B cell (primary cell): Measurements from ENCODE around the gene IL1F10. TPM values are rescaled to one million over a fixed set of nuclear protein-coding genes. Genes with fewer than 3 reads are reported as not detected.

ENCODE experiments used
- ATAC-seq: fragments of 200-7000 bp; cut with Tn5 transposase; one replicate; pipeline ENCODE4 v1.10.0; 2021; ENCODE audit warnings: low read depth, mild to moderate bottlenecking, moderate number of reproducible peaks, moderate library complexity
- CTCF ChIA-PET: fragments of 350-600 bp; sonication (Branson Sonifier 250); formaldehyde crosslinking; loops from one replicate; lab custom pipeline; 2021; ENCODE audit warnings: antibody characterized with exemption, inconsistent platforms; lab: Charles Lee
- POLR2A ChIA-PET: fragments of 350-600 bp; sonication (Branson Sonifier 250); formaldehyde crosslinking; loops from one replicate; lab custom pipeline; 2021; ENCODE audit warnings: antibody characterized with exemption; lab: Charles Lee
- DNase-seq: peaks from one replicate; pipeline ENCODE4 v3.0.0; 2013
- H2AFZ ChIP-seq: 2 replicates; pipeline ENCODE4 v1.6.1; 2012; ENCODE audit warnings: mild to moderate bottlenecking, low read depth, low read length; ENCODE audit not compliant: insufficient read depth, poor library complexity, severe bottlenecking
- H3K27ac ChIP-seq, 2 donors: 1 replicate in 1 of 2; 2 replicates in 1 of 2; pipeline ENCODE4 v1.5.1; 2012 to 2013; ENCODE audit warnings: low read length in 2 of 2, mild to moderate bottlenecking in 2 of 2, moderate library complexity in 1 of 2
- H3K27me3 ChIP-seq, 4 experiments: fragments of 200-600 bp in 1 of 4; sonication (generic) in 1 of 4; replicated peaks in 1 of 4; 1 replicate in 2 of 4; 2 replicates in 2 of 4; pipeline versions ENCODE4 v1.6.1 to v1.7.0; 2013 to 2016; ENCODE audit warnings: low read length in 3 of 4, mild to moderate bottlenecking in 2 of 4, mixed read lengths in 1 of 4, moderate library complexity in 1 of 4; ENCODE audit not compliant: insufficient read depth in 4 of 4, control insufficient read depth in 3 of 4; ENCODE audit errors: control extremely low read depth in 1 of 4
- H3K36me3 ChIP-seq, 2 experiments: replicated peaks in 1 of 2; 1 replicate in 1 of 2; 2 replicates in 1 of 2; pipeline versions ENCODE4 v1.6.1 to v1.7.1; 2013; ENCODE audit warnings: low read length in 1 of 2; ENCODE audit not compliant: insufficient read depth in 2 of 2, control insufficient read depth in 1 of 2; ENCODE audit errors: control extremely low read depth in 1 of 2, extremely low read depth in 1 of 2
- H3K4me1 ChIP-seq, 2 donors: fragments of 200-600 bp in 1 of 2; sonication (generic) in 1 of 2; 1 replicate in 1 of 2; 2 replicates in 1 of 2; pipeline versions ENCODE4 v1.5.1 to v1.6.1; 2013 to 2017; ENCODE audit warnings: low read length in 2 of 2; ENCODE audit not compliant: control insufficient read depth in 2 of 2, insufficient read depth in 2 of 2
- H3K4me2 ChIP-seq: replicated peaks from 2 replicates; pipeline ENCODE3; 2012; ENCODE audit warnings: mild to moderate bottlenecking, low read depth, low read length; ENCODE audit not compliant: poor library complexity, severe bottlenecking
- H3K4me3 ChIP-seq, 5 experiments: fragments of 200-600 bp in 1 of 5; sonication (generic) in 1 of 5; 1 replicate in 3 of 5; 2 replicates in 2 of 5; pipeline versions ENCODE4 v1.5.1 to v1.7.0; 2011 to 2016; ENCODE audit warnings: low read length in 4 of 5, mild to moderate bottlenecking in 4 of 5, low read depth in 2 of 5, control low read depth in 1 of 5, moderate library complexity in 1 of 5; ENCODE audit not compliant: insufficient read depth in 1 of 5; ENCODE audit errors: control extremely low read depth in 1 of 5, extremely low read depth in 1 of 5
- H3K79me2 ChIP-seq: fragments of 200-600 bp; sonication (generic); one replicate; pipeline ENCODE4 v1.6.0; 2016; ENCODE audit warnings: low read length; ENCODE audit not compliant: control insufficient read depth, insufficient read depth
- H3K9ac ChIP-seq: fragments of 200-600 bp; sonication (generic); 2 replicates; pipeline ENCODE4 v1.6.1; 2017; ENCODE audit warnings: mild to moderate bottlenecking, low read length, moderate library complexity
- H3K9me3 ChIP-seq, 3 donors: one replicate each; pipeline versions ENCODE4 v1.6.1 to v1.7.1; 2013; ENCODE audit warnings: low read length in 2 of 3; ENCODE audit not compliant: control insufficient read depth in 2 of 3, insufficient read depth in 1 of 3; ENCODE audit errors: control extremely low read depth in 1 of 3
- H4K20me1 ChIP-seq: 2 replicates; pipeline ENCODE4 v1.6.0; 2012; ENCODE audit warnings: mild to moderate bottlenecking, low read length; ENCODE audit not compliant: insufficient read depth, control insufficient read depth, poor library complexity, severe bottlenecking
- H3K27ac Mint-ChIP-seq: one replicate; pipeline ENCODE4 v1.8.0; 2021; ENCODE audit warnings: mixed read lengths
- H3K27me3 Mint-ChIP-seq: one replicate; pipeline ENCODE4 v1.8.0; 2021; ENCODE audit warnings: mixed read lengths
- H3K4me1 Mint-ChIP-seq: one replicate; pipeline ENCODE4 v1.8.0; 2021; ENCODE audit warnings: mixed read lengths
- H3K4me3 Mint-ChIP-seq: one replicate; pipeline ENCODE4 v1.8.0; 2021; ENCODE audit warnings: mixed read lengths
- H3K9me3 Mint-ChIP-seq: one replicate; pipeline ENCODE4 v1.8.0; 2022; ENCODE audit warnings: mixed read lengths; ENCODE audit not compliant: insufficient read depth
- EZH2 ChIP-seq: IDR thresholded peaks from 2 replicates; pipeline ENCODE4 v1.6.1; 2012; ENCODE audit warnings: borderline replicate concordance, low read depth, mild to moderate bottlenecking, moderate library complexity, low read length; ENCODE audit not compliant: insufficient read depth, poor library complexity, severe bottlenecking
- WGBS: methylation state at CpG from one replicate; pipeline ENCODE4 v1.1.5; 2013; ENCODE audit warnings: missing lambda C conversion rate; ENCODE audit not compliant: insufficient coverage; 5-methylcytosine and 5-hydroxymethylcytosine counted together
- intact Hi-C: fragments of 100-400 bp; cut with micrococcal nuclease; formaldehyde crosslinking; loops from one replicate; pipeline ENCODE4 v1.10.0; 2022
- polyA plus RNA-seq: library from polyadenylated mRNA; depleted of rRNA; stranded (reverse); fragments of >200 nt; gene quantifications from 2 replicates; pipeline ENCODE4 v1.2.3, GENCODE V29; 2012
- total RNA-seq, 2 donors: library from RNA; stranded (reverse); fragments of 120-200 nt in 1 of 2; gene quantifications; 1 replicate in 1 of 2; 2 replicates in 1 of 2; pipeline versions ENCODE4 v1.2.3 to v1.2.4, GENCODE V29; 2013 to 2022
- TF ChIP-seq, protein P1 (sequence below): fragments of 200-600 bp; IDR thresholded peaks from one replicate; pipeline ENCODE4 v1.8.0; 2022; ENCODE audit warnings: antibody characterized with exemption, mild to moderate bottlenecking

Gene IL1F10
- total and polyA plus RNA-seq, 2 donors (not counting 1 experiment from before 2014, with no cell fraction given), result not detected

DNA sequence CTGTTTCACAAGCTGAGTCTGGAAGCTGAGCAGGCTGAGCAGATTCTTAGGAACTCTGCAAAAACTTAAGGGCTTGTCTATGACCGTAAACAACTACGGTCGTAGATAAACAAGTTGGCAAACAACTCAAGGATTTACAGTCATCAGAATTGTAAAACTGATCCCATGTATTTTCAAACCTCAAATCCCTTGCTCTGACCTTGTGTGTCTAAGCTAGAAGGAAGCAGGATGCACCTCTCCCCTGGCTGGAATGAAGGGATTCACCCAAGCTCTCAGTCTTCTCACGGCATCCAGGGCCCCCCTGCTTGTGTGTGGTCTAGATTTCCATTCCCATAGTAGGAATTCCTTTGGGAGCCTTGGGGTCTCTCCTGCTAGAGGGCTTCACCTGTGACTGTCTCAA lies 47.2 kb downstream of the IL1F10 start:
- Histone ChIP-seq H2AFZ (no peak overlapping the region), H3K36me3 (no peaks in the 10 kb centered on the region), H3K4me1 (peaks cover 25 to 27% of the 10 kb centered on the region in 2 donors), H3K9ac (no peak overlapping the region), H4K20me1 (no peaks in the 10 kb centered on the region), H3K4me2 (peak overlapping the region; percentile 65), H3K27me3 (peaks cover 0 to 3% (median 1%) of the 10 kb centered on the region in 4 experiments), H3K27ac (no peak overlapping the region), H3K9me3 (no peaks in the 10 kb centered on the region), H3K4me3 (no peak overlapping the region), H3K79me2 (no peaks in the 10 kb centered on the region)
- no peaks in the 10 kb centered on the region for H3K9me3 Mint-ChIP-seq
- DNase-seq, result no peak
- no peak overlapping the region for H3K4me3 Mint-ChIP-seq
- intact Hi-C loops, result no loop called here
- no peak for ATAC-seq
- POLR2A ChIA-PET, result no interaction called here
- CTCF ChIA-PET, result interaction anchor here (1.4 to 3.1 kb wide), 3 partner anchors 22 to 84 kb away, joined by 3 to 16 read pairs (median 5); no protein-coding TSS in a partner anchor
- WGBS, result 83% methylated on average over 1 of the region's 4 CpGs
- H3K27ac Mint-ChIP-seq, result no peak overlapping the region
- H3K27me3 Mint-ChIP-seq, result peaks cover 3% of the 10 kb centered on the region
- H3K4me1 Mint-ChIP-seq, result peaks cover 11% of the 10 kb centered on the region
- TF ChIP-seq, protein P1, sequence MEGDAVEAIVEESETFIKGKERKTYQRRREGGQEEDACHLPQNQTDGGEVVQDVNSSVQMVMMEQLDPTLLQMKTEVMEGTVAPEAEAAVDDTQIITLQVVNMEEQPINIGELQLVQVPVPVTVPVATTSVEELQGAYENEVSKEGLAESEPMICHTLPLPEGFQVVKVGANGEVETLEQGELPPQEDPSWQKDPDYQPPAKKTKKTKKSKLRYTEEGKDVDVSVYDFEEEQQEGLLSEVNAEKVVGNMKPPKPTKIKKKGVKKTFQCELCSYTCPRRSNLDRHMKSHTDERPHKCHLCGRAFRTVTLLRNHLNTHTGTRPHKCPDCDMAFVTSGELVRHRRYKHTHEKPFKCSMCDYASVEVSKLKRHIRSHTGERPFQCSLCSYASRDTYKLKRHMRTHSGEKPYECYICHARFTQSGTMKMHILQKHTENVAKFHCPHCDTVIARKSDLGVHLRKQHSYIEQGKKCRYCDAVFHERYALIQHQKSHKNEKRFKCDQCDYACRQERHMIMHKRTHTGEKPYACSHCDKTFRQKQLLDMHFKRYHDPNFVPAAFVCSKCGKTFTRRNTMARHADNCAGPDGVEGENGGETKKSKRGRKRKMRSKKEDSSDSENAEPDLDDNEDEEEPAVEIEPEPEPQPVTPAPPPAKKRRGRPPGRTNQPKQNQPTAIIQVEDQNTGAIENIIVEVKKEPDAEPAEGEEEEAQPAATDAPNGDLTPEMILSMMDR, result no peak
- TF ChIP-seq EZH2, result no peak

DNA sequence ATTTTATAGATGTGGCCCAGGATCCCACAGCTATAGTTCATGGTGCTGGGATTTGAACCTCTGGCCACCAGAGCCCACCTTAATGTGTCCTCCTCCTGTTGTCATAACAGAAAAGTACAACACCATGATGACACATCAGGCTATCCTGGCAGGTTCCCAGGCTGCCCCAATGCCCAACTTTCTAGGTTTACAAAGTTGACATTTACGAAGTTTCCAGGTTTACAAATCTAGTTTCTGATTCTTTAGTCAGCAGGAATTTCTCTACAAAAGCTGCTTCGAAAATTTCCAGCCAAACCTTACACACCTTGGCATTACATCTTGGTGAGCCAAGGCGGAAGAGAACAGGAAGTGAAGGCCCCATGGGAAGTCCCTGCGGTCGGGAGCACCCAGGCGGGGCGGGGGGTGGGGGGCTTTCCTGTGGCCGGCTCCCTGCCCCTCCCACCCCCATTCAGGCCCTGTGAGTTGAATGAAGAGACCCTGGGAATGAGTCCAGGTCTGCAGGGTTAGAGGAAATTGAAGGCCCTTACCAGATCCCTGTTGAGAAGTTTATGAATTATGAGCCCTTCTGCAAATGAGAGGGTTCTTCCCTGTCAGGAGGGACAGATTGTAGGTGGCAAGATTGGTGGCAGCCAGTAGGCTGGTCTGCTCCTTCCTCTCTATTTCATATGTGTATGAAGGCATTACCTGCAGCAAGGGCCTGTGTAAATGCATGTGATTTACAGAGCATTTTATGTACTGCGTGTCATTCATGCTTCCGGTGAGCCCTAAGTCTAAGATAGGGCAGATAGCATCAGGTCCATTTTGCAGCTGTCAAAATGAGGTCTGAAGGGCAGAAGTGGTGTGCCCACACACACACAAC lies 48.6 kb downstream of the IL1F10 start:
- DNase-seq, result peak; percentile 71

More for the DNA sequence above, 48.6 kb downstream of the IL1F10 start:
- H3K27me3 Mint-ChIP-seq, result no peaks in the 10 kb centered on the region
- Histone ChIP-seq H3K79me2 (no peaks in the 10 kb centered on the region), H3K27ac (no peak overlapping the region), H3K27me3 (peaks cover 0 to 3% (median 1%) of the 10 kb centered on the region in 4 experiments), H3K9ac (no peak overlapping the region), H3K4me3 (peak overlapping the region in 1 of 5 experiments; percentile 15), H3K36me3 (no peaks in the 10 kb centered on the region), H3K9me3 (no peaks in the 10 kb centered on the region), H2AFZ (no peak overlapping the region), H3K4me1 (peaks cover 25 to 27% of the 10 kb centered on the region in 2 donors), H3K4me2 (peak overlapping the region; percentile 65), H4K20me1 (no peaks in the 10 kb centered on the region)
- H3K4me1 Mint-ChIP-seq, result peaks cover 18% of the 10 kb centered on the region
- CTCF ChIA-PET, result interaction anchor here (1.4 to 3.1 kb wide), 3 partner anchors 20 to 83 kb away, joined by 3 to 16 read pairs (median 5); no protein-coding TSS in a partner anchor
- POLR2A ChIA-PET, result no interaction called here
- peak overlapping the region; percentile 3 for H3K27ac Mint-ChIP-seq
- ATAC-seq, result peak; percentile 75
- TF ChIP-seq EZH2, result no peak
- H3K9me3 Mint-ChIP-seq, result no peaks in the 10 kb centered on the region
- intact Hi-C loops, result no loop called here
- WGBS, result 46% methylated on average over 4 of the region's 10 CpGs
- peak overlapping the region; percentile 58 for H3K4me3 Mint-ChIP-seq
